ENCODE data around the gene RASSF5. TPM values are rescaled to one million over a fixed set of nuclear protein-coding genes. Genes with fewer than 3 reads are reported as not detected.

RASSF5 gene
- total and polyA plus RNA-seq, 9 of the 15 experiments (the other 6 are each of a cell fraction or from before 2014, with no cell fraction given), result 6.1 to 41.0 (median 25.2) TPM

GRCh38 chr1:206633708-206634121 lies 126.4 kb downstream of the RASSF5 start (continued):
- TF ChIP-seq CBX8 (IDR thresholded peaks at IDR 0.05; ENCODE audit: borderline replicate concordance, extremely low read depth, low read depth, low read length, poor library complexity, severe bottlenecking), result no peak
- no peak for TF ChIP-seq ZNF445 (CRISPR knock-in tag; IDR thresholded peaks at IDR 0.05; ENCODE audit: low read depth)
- no peak for TF ChIP-seq KHSRP (IDR thresholded peaks at IDR 0.05)

GRCh38 chr1:206634365-206635079 lies 127.2 kb downstream of the RASSF5 start:
- peaks cover 33% of the 10 kb centered on the region for H3K79me2 ChIP-seq (ENCODE audit: control insufficient read depth, insufficient read depth, low read length)
- ChIA-PET CTCF (ENCODE audit: low intra/inter-chr PET ratio) (interaction anchor here (0.7 to 4.2 kb wide), 8 partner anchors 25 to 431 kb away, joined by 3 to 63 read pairs (median 4); no protein-coding TSS in a partner anchor), POLR2A (interaction anchor here (0.7 to 4.7 kb wide), 17 partner anchors 10 to 416 kb away, joined by 3 to 57 read pairs (median 4); partner anchors contain the start of genes EIF2D and YOD1)
- intact Hi-C loops (cut with micrococcal nuclease) (loop anchor here (1.0 to 5.0 kb wide), 6 partner anchors 18 to 348 kb away; no protein-coding TSS in a partner anchor), in situ Hi-C loops (cut with MboI) (no loop called here)
- H3K9ac ChIP-seq (ENCODE audit: insufficient read depth in 1 of 2, low read depth in 2 of 2, low read length in 2 of 2), result peak overlapping the region; percentile 23 to 70; a peak in 3 of 4 replicates
- H4K20me1 ChIP-seq (replicated peaks; ENCODE audit: control insufficient read depth, insufficient read depth, low read length), result no peaks in the 10 kb centered on the region
- peak overlapping the region; percentile 77 for H3K27ac ChIP-seq (ENCODE audit: extremely low read depth, low read depth, low read length)
- peak; percentile 53 for ATAC-seq
- 0 out of 5 replicates have a peak, but pooled peaks cover 0 to 1% of the 10 kb centered on the region in 2 experiments for H3K27me3 ChIP-seq (ENCODE audit: control insufficient read depth in 2 of 2, insufficient read depth in 2 of 2, low read length in 2 of 2)
- peak; percentile 91 for FAIRE-seq
- 36% methylated on average over 26 of the region's 26 CpGs for WGBS (ENCODE audit: insufficient coverage, low coverage, missing lambda C conversion rate)
- H3K4me1 ChIP-seq (replicated peaks in 1 of 2; ENCODE audit: control insufficient read depth in 2 of 2, insufficient read depth in 2 of 2, low read length in 2 of 2), result peaks cover 14 to 24% of the 10 kb centered on the region in 2 experiments
- H3K9me1 ChIP-seq (ENCODE audit: control insufficient read depth, insufficient read depth, low read length), result no peaks in the 10 kb centered on the region
- H3K36me3 ChIP-seq (ENCODE audit: control insufficient read depth, insufficient read depth, low read length), result peaks cover 13% of the 10 kb centered on the region
- DNase-seq (ENCODE audit: extremely low read depth in 1 of 4, low spot score in 3 of 4), result peak; percentile 70 to 97 (median 72)
- peak overlapping the region; percentile 71 for H3K4me2 ChIP-seq (ENCODE audit: insufficient read depth, low read length)
- BruUV-seq (replicated peaks), result TSS peak; percentile 99
- H3K9me3 ChIP-seq (replicated peaks; ENCODE audit: control insufficient read depth, insufficient read depth, low read depth, low read length), result no peaks in the 10 kb centered on the region
- peak overlapping the region; percentile 95 for H2AFZ ChIP-seq (ENCODE audit: low read depth, low read length)
- H3K4me3 ChIP-seq, result no peak overlapping the region
- 0 out of 2 replicates have a peak, but pooled peaks have one; percentile 26 for TF ChIP-seq ZNF253 (CRISPR knock-in tag; conservative IDR thresholded peaks at IDR 0.05)
- no peak for TF ChIP-seq SNRNP70 (optimal IDR thresholded peaks at IDR 0.05; ENCODE audit: low read depth, low read length)
- TF ChIP-seq CHD4 (IDR thresholded peaks at IDR 0.05; ENCODE audit: insufficient read depth, insufficient replicate concordance, low read depth, low read length, poor library complexity, severe bottlenecking), result peak; percentile 57
- peak; percentile 76; the same call in 1 of the 2 replicates for TF ChIP-seq CC2D1A (IDR thresholded peaks at IDR 0.05)
- no peak for TF ChIP-seq PBX2 (CRISPR knock-in tag; IDR thresholded peaks at IDR 0.05; ENCODE audit: low read depth)
- TF ChIP-seq PBX2 (tag; conservative IDR thresholded peaks at IDR 0.05; ENCODE audit: low read depth), result peak; percentile 73
- no peak for TF ChIP-seq THRA (IDR thresholded peaks at IDR 0.05)
- peak; percentile 15; the same call in 1 of the 2 replicates for TF ChIP-seq CBFB (CRISPR knock-in tag; IDR thresholded peaks at IDR 0.05)
- TF ChIP-seq POLR2AphosphoS2 (IDR thresholded peaks at IDR 0.05; ENCODE audit: low read length), result no peak
- TF ChIP-seq MEIS2 (IDR thresholded peaks at IDR 0.05; ENCODE audit: partially characterized antibody), result peak; percentile 58

Data from K562 (cell line).